ACHN (cell line): ENCODE data around the gene CCDC9B.
A peak's percentile ranks its signal among the peaks of the same experiment; 100 is the strongest.

Experiments
- DNase-seq: peaks from one replicate; pipeline ENCODE4 v3.0.0-alpha.2; 2015
- in situ Hi-C: cut with HindIII; loops from 2 replicates; pipeline ENCODE4 v1.10.0; 2017; ENCODE audit warnings: low sequenced_read_pairs, low pct_ligation_motif_present, low pct_unique_long_range_greater_than_20kb

Gene CCDC9B

DNA sequence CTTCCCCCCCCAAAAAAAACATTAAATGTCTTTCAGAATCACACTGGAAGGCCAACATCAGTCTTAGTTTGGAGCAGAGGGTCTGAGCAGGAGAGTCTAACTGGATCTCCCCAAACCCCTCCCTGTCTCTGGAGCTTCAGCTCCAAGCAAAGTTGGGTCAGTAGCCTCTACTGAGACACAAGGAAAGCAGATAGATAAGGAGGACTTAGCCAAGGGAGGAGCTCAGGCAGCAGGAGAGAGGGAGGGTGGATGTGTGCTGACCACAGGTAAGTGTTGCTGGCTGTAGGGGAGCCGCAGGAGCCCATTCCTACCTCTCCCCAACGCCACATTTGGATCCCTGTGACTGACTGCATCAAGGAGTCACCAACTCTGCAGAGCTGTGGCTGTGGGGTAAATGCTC is 40.0 kb downstream of the CCDC9B start:
- DNase-seq = no peak
- in situ Hi-C loops = no loop called here

DNA sequence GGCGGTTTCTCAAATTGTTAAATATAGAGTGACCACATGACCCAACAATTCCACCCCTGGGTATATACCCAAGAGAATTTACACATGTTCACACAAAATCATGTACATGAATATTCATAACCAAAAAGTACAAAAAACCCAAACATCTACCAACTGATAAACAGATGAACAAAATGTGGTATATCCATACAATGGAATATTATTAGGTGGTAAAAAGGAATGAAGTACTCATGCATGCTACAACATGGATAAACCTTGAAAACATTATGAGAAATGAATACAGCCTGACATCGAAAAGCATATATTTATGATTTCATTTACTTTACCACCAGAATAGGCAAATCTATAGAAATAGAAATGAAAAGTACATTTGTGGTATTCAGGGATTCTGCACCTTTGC is 40.4 kb downstream of the CCDC9B start:
- in situ Hi-C loops = no loop called here

DNA sequence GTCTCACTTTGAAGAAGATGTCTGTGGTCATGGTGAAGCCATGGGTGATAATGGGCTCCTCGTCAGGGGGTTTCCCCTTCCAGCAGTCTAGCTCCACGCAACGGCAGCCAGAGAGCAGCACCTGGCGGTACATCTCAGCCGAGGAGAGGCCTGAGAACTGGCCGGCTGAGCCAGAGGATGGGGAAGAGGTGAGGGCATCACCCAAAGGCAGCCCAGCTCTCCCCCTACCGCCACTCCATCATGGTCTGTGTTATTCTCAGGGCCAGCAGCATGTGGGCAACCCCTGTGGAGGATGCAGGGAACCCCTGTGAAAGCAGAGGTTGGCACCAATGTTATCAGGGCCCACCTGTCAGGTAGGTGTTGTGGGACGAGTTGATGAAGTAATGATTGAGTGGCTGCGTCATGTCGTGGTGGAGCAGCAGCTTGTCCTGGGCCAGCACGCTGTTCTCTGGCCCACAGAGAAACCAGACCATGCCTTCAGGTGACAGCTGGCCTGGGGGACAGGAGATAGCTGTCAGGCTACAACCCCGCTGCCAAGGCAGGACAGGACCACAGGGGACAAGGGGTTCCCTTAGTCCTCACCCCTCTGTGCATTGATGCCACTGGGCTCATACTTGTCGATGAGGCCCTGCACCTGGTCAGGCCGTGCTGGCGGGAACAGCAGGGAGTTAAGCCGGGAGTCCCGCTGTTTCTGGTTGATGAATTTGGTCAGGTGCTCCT is 42.4 kb downstream of the CCDC9B start:
- no peak for DNase-seq
- in situ Hi-C loops = no loop called here

More for the DNA sequence above, 40.4 kb downstream of the CCDC9B start:
- no peak for DNase-seq

DNA sequence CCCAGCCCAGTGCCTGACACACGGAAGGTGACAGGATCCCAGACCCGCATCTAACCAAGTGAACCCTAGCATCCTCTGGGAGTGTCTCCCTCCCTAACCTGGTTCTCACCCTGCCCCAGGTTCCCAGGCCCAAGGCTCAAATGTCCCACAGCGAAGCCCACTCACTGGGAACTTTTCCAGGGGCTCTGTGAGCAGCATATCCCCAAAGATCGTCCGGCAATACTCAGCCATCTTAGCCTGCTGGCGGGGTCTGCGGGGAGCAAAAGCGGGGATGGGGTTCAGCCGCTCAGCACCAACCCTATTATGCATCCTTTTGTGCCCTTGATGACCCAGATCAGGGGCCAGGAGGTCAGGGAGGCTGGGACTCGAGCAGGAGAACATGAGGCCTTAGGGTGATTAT is 43.4 kb downstream of the CCDC9B start:
- in situ Hi-C loops = no loop called here
- DNase-seq = no peak

DNA sequence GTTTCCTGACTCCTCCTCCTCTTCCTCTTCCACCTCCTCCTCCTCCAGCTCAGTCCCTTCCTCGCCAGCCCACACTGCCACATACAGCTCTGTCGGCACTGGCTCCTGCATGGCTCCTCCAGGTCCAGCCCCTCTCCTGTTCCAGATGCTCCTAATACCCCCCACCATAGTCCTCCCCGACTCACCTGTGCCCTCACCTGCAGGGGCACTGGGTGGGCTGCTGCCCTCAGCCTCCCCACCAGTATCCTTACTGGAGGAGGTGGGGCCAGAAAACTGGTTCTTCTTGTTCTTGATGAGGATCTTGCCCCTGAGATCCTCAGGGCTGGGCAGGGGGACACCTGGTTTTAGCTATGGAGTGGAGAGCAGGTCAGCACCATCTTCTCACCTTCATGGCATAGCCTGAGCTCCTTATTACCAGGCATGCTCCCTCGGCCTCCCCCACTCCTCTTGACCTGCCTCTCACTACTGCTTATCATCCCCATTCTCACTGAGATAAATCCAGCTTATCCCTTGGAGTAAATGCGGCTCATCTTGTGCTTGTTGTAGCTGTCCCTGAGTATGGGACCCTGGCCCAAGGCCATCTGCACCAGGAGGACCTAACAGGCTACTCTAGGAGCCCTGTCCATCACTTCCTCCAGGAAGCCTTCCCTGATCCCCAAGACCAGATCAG is 44.0 kb downstream of the CCDC9B start:
- in situ Hi-C loops = no loop called here
- DNase-seq = no peak

DNA sequence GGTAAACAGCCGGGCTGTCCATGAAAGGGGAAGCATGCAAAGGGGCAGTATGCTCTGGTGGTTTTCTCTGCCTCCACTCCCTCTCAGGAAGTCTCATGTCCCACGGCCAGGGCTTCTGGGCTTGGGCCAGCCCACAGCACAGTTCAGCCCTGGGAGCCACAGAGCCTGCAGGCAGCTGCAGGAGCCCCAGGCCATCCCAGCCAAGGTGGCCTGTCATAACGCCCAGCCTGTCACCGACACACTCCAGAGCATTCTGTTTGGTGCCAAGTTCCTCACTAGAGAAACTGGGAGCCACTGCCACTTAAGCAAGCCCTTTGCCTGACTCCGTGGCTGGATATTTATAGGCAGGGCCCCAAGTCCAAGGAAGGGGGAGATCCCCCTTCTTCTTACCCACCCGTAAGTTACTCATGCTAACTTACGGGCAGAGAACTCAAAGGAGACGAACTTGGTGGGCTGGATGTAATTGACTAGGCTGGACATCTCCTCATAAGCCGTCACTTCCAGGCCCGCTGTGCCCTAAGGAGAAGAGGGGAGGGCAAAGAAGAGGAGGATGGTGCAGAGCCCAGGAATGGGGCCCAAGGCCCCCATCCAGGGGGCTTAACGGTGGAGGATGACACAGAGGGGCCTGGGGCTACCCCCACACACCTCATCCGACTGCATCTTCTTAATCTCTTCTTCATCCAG is 44.7 kb downstream of the CCDC9B start:
- DNase-seq = no peak
- in situ Hi-C loops = no loop called here

DNA sequence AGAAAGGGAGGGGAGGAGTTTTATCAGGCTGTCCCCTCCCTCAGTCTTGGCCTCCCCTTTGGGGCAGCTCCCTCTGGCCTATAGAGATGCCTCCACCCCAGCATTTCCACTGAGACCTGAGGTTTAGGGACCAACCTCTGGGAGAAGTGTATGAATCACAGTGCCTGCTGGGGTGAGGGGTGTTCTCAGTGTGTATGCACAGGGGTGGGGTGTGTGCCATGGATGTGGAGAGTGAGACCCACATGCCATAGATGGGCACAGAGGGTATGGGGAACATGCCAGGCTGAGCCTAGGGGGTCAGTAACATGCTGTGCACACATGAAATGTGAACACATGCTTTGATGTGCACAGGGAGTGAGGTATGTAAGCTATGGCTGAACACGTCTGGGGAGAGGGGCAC is 45.4 kb downstream of the CCDC9B start:
- no peak for DNase-seq
- in situ Hi-C loops = no loop called here

DNA sequence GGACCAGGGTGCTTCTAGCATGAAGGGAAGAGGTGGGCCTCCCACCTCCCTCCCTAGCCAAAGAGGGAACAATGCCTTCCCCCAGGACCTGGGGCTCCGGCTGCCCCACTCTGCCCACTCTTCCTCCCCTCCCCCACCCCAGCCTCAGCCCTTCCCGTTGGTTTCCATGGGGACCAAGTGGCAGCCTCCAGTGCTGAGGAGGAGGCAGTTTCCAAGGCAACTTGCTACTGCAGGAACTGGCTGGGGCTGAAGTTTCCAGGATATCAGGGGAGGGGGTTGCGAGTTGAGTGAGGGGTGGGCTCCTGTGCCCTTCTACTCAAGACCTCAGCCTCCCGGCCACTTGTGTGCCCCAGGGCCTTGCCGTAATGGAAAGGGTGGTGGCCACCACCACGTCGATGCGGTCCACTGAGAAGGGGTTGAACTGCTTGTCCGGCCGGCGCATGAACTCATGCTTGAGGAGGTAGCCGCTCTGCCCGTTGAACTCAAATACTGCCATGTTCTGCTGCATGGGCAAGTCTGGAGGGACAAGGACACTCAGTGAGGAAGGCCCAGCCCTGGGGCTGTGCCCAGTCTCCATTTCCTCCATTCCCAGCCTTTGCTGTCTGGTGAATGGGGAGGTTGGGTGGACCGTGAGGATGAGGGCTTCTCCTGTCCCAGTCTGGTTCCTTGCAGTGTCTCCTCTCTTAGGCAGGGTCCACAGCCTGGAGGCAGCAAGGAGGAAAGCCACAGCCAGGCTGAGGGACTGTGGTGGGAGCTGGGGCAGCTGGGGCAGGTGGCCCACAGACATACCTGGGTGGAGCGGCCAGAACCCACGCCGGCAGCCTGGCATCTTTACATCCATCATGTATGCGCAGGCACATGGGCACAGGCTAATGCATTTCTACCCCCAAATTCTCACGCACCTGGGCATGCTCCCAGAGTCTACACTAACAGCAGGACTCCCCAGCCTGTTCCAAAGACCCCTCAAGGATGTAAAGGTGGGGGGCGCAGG is 46.5 kb downstream of the CCDC9B start:
- in situ Hi-C loops = no loop called here
- DNase-seq = no peak

DNA sequence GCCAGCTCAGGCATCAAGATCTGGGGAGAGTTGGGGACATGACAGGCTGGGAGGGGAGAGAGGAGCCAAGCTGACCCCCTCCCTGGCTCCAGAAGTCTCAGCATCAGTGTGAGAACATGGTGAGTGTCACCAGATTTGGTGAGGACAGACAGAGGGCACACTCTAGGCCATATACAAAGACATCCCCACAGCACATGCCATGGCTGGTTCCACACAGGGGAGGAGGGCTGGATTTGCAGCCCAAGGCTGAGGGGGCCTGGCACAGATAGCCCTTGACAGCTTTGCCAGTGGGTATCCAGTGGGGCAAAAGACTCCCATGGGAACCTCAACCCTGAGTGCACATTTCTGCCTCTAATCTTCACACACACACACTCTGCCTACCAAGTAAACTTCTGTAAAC is 47.7 kb downstream of the CCDC9B start:
- in situ Hi-C loops = no loop called here

DNA sequence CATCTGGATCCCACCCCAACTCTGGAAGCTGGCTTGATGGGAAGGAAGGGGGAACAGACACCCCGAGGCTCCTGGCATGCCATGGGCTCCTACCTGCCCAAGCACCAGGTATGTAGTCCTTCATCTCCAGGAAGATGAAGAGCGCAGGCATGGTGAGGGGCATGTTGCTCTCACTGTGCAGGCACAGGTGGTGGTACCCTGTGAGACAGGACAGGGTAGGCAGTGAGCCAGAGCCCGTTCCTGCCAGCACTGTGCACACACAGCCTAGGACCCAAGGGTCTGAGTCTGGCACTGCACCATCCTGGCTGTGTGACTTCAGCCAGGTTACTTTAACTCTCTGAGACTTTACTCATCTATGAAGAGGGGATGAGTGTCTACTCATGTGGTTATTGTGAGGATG is 48.5 kb downstream of the CCDC9B start:
- DNase-seq = no peak
- in situ Hi-C loops = no loop called here

More for the DNA sequence above, 47.7 kb downstream of the CCDC9B start:
- no peak for DNase-seq

DNA sequence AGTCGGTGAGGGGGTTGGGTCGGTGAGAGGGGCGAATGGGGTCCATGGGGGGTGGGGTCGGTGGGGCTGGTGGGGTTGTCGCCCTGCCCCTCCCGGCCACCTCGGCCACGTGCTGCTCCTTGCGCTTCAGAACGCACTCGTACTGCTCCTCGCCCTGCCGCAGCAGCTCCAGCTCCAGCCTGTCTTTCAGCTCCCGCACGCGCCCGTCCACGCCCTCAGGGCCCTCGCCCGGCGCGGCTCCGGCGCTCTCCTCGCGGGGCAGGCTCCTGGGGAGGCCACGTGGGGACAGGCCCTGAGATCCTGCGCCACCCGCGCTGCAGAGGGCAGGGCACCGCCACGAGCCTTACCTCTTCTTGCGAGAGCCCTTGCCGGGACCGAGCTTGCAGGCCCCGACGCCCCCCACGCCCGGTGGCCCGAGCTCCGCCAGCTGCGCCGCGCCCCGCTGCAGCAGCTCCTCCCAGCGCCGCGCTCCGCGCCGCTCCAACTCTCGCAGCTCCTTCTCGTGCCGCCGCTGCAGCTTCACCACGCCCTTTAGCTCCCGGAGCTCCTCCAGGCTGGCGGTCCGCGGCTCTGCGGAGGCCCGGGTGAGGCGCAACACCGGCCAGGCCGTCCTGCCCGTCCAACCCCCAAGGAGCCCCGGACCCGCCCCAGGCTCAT is 49.7 kb downstream of the CCDC9B start:
- DNase-seq = peak; percentile 66
- in situ Hi-C loops = no loop called here

DNA sequence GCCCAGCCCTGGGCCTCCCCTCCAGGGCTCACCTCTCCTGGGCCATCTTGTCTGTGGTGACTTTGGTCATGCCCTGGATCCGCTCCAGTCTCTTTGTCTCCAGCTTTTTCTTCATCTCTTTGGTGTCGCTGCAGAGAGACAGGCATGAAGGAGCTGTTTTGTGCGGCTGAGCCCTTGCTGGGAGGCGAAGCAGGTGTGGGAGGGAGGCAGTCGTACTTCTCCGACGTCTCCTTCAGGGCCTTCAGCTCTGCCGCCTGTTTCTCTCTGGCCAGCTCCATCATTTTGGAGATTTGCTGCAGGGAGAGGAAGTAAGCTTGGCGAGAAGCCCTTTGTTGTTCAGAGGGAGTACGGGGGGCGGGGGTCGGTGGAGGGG is 50.2 kb downstream of the CCDC9B start:
- in situ Hi-C loops = no loop called here
- no peak for DNase-seq

DNA sequence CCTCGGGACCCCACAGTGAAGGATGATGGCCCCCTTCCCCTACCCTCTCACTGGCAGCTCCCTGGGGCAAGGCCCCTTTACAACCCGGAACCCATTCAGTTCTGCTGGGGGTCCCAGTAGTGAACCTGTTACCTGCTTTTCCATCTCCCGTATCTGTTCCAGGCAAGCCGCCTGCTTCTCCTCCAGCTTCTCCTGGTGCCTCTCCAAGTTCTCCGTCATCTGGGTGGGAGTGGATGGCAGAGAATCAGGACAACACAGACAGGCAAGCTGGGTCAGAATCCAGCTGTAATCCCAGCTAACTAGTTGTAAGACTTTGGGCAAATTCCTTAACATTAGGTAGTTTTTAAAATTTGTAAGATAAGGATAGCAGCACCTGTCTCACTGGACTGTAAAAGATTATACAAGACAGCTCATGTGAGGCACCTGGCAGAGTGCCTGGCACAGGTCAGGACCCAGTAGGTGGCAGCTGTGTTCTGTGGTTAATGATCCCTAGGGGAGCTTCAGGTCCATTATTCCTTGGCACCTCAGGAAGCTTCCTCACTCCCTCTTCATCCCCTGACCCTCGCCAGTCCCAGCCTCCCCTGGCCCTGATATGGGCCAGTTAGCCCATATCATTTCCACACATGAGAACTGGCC is 51.5 kb downstream of the CCDC9B start:
- peak; percentile 42 for DNase-seq
- in situ Hi-C loops = no loop called here

DNA sequence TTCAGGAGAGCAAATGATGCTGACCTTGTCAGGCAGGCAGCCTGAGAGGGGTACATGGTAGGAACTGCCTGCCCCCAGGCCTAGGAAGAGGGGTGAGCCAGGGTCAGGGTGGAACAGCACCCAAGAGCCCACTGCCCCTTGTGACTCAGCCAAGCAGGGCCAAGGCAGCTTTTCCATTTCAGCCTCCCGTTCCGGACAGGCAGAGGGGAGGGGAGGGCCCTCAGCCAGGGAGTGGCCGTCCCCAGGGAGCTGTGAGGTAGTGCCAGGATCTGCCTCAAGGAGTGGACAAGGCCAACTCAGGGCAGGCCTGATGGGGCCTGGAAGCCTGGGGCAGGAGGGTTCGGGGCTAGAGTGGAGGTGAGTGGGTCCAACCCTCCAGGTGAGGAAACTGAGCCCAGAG is 52.8 kb downstream of the CCDC9B start:
- in situ Hi-C loops = no loop called here
- no peak for DNase-seq

DNA sequence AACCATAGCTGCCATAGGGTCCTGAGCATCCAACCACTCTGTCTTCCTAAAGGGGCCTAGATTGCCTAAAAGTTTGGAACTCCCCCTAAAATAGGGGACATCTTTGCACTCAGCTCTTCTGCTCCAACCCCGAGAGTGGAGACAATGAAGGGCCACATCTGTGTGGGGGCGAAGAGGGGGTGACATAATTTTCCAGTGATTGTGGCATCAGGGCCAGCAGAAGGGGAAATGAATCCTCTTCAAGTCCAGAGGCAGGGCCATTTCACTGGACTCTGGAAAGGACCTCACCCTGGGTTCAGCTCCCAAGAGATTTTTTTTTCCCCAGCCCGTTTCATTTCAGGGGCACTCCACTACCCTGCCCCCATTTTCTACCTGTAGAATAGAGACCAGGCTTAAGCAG is 53.2 kb downstream of the CCDC9B start:
- no peak for DNase-seq
- in situ Hi-C loops = no loop called here

DNA sequence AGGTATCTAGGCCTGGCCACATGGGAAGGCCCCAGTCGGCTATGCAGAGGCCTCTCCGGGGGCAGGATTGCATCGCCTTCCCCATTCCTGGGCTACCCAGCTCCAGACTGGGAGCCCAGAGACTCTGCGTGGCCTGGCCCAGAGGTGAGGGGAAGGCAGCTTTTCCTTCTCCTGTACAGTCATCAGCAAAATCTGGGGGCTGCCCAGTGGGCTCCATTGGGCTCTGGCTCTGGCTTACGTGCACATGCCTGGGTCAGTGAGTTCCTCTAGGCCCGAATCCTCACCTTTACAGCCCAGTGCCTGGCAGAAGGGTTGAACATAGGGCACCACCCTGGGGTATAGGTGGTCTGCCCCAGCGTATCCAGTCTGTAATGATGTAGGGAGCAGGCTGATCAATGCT is 53.9 kb downstream of the CCDC9B start:
- in situ Hi-C loops = no loop called here
- DNase-seq = no peak

DNA sequence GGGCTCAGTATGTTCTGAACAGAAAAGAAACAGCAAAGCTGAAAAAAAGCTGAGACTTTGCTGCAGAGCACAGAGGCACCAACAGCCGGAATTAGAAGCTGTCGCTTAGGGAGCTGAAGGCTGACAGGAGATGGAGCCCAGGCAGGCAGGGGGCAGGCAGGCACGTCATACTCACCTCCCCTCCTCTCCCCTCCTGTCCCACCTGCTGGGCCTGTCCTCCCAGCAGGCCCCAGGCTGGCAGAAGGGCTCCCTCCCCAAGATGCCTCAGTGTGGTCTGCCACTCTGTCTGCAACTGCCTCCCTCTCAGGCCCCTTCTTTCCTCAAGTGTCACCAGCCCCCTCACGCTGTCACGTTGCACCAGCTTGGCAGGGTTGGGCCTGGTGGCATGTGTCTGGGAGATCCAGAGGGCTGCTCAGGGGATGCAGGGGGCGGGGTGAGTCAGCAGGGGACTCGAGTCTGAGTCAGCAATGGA is 54.6 kb downstream of the CCDC9B start:
- in situ Hi-C loops = no loop called here

DNA sequence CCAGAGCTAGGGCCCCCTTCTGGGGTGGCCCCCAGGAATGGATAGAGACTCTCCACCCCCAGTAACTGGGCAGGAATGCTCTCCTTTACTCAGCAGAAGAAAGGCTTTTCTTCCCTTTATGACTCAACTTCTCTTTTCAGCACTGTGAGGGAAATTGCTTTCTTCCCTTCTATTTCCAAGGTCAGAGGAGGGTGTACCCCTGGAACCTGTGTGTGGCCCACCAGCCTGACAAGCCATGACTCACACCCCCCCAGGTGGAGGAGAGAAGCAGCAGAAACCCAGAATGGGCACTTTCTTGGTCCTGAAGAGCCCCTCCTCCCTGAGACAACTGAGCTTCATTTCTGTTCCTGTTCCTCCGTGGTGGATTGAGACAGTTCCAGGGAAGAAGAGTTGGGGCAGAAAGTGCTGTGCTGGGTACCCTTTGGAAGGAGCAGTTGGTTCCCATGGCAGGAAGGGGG is 55.2 kb downstream of the CCDC9B start:
- DNase-seq = no peak

More for the DNA sequence above, 54.6 kb downstream of the CCDC9B start:
- DNase-seq = no peak

More for the DNA sequence above, 55.2 kb downstream of the CCDC9B start:
- in situ Hi-C loops = no loop called here
